IPS-NIHi11 (cell line): Measurements from ENCODE around the gene GALNS.
"Not testable (repeated sequence)": the region's sequence is repeated elsewhere in the genome, so short reads cannot be mapped to it uniquely, and the experiment has no call there.

Source experiments
- DNase-seq: peaks from one replicate; pipeline ENCODE4 v3.0.0; 2012; ENCODE audit warnings: mixed read lengths, low spot score

The GALNS gene

DNA sequence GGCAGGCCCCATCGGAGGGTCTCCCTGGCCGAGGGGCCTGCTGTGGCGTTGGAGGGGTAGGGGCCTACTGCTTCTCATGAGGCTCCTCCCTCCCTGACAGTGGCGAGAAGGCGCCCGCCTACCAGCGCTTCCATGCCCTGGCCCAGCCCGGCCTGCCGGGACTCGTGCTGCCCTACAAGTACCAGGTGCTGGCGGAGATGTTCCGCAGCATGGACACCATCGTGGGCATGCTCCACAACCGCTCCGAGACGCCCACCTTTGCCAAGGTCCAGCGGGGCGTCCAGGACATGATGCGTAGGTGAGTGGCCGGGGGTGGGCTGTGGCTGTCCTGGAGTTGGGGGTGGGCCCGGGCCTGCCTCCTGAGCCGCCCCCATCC lies 51.4 kb downstream of the GALNS start:
- no peak for DNase-seq

DNA sequence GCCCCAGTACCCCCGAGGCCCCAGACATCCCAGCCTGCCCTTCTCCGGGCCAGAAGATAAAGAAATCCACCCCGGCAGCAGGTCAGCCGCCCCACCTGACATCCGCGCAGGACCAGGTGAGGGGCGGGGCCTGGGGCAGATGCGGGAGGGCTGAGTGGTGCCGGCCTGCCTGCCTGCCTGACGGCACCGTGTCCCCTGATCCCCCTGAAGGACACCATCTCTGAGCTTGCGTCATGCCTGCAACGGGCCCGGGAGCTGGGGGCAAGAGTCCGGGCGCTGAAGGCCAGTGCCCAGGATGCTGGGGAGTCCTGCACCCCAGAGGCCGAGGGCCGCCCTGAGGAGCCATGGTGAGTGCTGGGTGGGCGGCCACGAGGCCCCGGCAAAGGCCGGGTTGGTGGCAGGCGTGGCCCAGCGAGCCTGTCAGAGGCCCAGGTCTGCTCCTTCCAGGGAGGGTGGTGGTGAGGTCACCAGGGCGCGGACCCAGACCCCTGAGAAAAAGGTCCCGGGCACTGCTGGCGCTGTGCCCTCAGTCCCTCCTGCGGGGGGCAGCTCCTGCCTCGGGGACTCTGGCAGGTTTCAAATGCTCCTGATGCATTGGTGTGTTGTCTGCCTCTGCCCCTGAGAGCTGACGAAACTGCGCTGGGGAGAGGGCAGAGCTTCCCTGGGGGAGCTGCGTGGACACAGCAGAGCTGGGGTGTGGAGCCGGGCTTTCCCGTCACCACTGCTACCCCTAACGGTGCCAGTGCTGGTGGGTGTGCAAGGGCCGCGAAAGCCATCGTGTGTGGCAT lies 52.0 kb downstream of the GALNS start:
- peak; percentile 75 for DNase-seq

DNA sequence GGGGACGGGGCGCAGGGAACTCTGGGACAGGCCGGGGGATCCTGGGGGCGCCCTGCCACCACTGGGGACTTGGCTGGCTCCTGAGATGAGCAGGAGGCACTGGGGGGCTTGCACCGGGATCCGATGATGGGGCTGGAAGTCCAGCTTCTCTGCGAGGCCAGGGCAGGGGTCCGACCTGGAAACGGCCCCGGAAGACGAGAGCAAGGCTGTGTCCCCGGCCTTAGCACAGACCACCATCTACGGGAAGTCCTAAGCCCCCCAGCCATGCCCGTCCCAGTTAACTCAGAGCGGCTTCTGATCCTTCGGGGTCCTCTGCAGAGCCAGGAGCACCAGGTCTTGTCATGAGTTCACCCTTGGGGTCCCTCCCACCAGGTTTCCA lies 52.6 kb downstream of the GALNS start:
- DNase-seq = no peak

DNA sequence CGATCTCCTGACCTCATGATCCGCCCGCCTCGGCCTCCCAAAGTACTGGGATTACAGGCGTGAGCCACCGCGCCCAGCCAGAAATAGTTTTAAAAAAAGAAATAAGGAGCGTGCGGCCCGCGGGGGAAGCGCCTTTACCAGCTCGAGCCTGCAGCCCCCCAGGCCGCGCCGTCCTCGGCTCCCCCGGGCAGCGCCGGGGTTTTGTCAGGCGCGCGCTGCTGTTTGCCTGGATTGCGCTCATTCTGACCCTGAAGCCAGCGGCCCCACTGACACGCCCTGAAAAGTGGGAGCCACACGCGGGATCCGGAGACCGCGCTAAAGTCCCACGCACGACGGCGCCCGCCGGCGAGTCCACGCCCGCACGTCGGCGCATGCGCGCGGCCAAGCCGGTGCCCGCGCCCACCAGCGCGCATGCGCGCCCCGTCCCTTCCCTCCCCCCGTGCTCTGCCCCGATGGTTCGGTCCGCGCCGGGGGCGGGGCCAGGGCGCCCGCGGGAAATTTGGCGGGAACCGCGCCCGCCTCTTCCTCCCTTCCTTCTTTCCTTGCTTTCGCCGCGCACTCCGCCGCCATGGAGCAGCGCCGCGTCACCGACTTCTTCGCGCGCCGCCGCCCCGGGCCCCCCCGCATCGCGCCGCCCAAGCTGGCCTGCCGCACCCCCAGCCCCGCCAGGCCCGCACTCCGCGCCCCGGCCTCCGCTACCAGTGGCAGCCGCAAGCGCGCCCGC lies 53.3 kb downstream of the GALNS start, which contains the start of gene CDT1:
CDT1 (plus strand) TSS at position 526 of the 724 bp plus-strand sequence; CDS start at position 569, 43 bp downstream.
- DNase-seq = peak; percentile 99

DNA sequence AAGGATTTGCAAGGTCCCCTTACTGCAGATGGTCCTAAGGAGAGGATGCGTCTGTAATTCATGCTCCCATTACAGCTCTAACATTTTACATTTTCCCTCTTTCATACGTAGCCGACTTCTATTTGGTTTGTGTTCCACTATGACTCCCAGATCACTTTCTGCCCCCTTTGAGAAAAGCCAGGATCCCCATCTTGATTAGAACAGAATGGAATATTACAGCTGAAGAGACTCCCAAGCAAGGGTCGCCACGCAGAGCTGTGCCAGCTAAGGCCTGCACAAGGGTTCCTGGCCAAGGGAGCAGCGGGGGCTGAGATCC lies 56.5 kb downstream of the GALNS start:
- no peak for DNase-seq

DNA sequence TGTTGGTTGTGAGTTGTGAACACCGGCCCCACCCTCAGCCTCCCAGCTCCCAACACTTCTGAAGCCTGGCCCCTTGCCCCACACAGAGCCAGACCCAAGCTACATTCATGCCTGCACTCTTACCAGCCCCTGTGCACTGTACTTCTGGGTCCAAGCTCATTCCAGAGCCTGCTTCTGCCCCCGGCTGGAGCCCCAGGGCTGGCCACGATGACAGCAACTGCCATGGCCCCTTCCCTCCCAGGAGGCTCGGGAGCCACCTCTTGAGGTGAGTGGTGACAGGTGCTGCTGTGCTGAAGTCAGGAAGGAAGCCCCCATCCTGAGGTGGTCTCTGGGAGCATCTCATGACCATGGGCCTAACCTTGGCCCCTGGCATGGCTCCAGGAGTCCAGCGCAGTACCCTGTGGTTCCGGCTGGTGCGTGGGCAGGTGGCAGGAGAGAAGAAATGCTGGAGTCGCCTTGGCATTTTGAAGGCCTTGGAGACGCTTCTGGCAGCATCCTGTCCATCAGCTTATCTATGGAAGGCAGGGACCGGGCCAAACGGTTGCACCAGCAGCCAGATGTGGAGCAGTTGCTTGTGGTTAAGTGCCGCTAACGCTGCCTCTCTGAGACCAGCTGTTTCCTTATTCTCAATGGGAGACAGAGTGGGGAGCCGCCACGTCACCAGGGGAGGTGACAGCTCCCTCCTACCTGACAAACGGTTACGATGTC lies 57.0 kb downstream of the GALNS start:
- no peak for DNase-seq

DNA sequence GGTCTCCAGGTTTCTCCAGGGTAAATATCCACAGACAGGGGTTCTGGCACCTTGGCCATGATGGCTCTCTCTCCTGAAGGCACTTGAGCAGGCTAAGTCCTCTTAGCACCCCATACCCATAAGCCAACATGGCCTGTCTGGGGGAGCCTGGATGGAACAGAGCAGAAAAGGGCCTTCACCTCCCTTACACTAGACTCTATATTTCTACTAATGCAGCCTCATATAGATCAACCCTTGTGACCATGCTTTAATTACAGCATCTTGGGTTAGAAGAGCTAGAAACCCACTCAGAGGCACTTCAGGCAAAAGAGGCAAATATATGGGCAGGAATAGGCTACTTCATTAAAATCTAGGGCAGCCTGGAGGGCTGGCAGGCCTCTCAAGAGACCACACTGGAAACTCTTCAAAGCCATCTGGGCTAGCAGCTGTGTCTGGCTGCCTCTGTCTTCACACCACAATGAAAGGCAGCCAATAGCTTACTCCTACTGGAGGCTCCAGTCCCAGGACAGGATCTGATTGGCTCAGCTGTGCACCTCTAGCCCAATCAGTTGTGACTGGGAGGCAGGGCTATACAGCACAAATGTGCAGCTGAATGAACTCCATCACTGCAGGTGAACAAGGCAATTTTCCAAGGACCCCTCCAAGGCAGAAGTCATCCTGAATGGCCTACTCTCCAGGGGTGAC lies 57.8 kb downstream of the GALNS start:
- no peak for DNase-seq

DNA sequence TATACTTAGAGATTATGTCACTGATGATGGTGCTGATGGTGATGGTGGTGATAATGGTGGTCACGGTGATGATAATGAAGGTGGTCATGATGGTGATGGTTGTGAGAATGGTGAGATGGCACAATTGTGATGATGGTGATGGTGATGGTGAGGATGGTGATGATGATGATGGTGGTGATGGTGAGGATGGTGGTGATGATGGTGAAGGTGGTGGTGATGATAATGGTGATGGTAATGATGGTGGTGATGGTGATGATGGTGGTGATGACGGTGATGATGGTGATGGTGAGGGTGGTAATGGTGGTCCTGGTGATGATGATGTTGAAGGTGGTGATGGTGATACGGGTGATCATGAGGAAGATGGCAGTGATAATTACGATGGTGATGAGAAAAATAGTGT lies 58.7 kb downstream of the GALNS start:
- no peak for DNase-seq

DNA sequence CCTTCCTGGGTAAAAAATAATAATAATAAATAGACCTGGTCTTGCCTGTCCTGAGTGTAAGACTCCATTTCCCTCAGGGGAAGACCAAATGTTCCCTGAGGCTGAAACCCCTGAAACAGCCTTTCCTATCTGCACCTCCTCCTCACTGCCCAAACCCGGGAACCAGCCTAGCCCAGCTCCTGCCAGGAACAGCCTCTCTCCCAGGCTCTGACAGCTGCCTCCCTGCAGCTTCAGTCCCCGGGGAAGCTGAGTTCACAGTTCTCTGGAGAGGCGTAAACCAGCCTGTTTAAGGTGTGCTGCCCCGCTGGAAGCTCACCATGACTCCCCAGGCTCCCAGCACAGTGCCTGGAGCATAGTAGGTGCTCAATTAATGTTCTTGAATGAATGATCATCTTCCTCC lies 60.5 kb downstream of the GALNS start:
- no peak for DNase-seq

- DNase-seq = no peak
Measured at GRCh38 chr16:88793251-88793954, 63.3 kb downstream of the GALNS start.

- no peak for DNase-seq
Measured at GRCh38 chr16:88792668-88793250, 64.0 kb downstream of the GALNS start.

DNA sequence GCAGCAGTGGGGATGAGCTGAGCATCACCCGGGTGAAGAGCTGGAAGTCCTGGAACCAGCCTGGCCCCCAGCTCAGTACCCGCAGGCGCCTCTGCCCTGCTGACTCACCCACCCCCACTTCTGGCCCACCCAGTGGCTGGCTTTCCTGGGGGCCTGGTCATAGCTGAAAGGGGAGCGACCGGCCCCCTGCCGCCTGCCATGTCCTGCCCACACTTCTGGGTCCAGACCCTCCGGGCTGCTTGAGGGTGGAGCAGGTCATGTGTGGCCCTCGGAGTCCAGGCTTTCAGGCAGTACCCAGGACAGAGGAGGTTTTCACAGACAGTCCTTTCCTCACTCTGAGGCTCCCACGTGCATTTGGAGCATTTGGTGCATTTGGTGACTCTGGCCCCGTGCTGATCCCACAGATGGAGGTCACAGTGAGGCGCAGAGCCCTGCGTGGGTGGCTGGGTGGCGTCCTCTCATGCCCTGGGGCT lies 64.6 kb downstream of the GALNS start:
- no peak for DNase-seq

DNA sequence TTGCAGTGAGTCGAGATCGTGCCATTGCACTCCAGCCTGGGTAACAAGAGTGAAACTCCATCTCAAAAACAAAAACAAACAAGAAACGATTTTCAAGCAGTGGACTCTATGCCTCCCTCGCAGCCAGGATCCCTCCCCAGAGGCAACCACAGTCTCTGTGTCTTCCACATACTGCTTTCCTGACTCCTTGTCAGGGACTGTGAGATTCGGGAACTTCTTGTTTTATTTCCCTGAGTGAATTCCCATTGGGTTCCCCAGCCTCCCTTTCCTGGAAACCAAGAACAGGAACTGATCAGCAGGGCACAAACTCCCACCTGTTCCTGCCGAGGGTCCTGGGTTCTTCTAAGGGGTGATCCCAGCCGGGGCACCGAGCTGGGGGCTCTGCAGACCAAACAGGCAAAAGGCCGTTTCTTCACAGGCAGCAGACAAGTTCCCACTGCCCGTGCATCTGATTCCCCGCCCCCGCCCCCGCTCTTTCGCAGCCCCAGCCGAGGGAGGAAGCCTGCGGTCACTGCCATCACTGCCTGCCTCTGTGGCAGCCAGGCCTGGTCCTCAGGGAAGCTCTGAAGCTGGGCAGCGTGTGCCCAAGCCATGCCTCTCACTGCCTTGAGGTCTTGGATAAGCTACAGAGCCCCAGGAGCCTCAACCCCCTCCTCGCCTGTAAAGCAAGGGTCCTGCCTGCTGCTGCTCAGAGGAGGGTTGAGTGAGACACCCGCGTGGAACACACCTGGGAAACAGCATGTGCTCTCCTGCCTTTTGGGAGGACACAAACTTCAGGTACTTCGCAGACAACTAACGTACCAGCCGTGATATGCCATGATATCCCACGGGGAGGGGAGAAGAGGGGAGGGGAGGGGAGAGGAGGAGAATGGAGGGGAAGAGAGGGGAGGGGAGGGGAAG lies 66.2 kb downstream of the GALNS start:
- DNase-seq = no peak

GRCh38 chr16:88789594-88789993 lies 67.2 kb downstream of the GALNS start:
- DNase-seq = no peak

- not testable (repeated sequence) for DNase-seq
Measured at GRCh38 chr16:88788749-88789148, 68.0 kb downstream of the GALNS start.

GRCh38 chr16:88787579-88788314 lies 69.0 kb downstream of the GALNS start:
- no peak for DNase-seq

- peak; percentile 78 for DNase-seq
Measured at GRCh38 chr16:88785106-88785924, 71.4 kb downstream of the GALNS start, which contains the start of gene PIEZO1. Gene PIEZO1, minus strand, starts transcription at chr16:88785220. Its CDS starts 256 bp downstream, at chr16:88784964.

- no peak for DNase-seq
Measured at GRCh38 chr16:88784856-88785105, 72.0 kb downstream of the GALNS start.
